SK-N-SH (cell line): ENCODE results near the gene ZNF236. TPM values are rescaled to one million over a fixed set of nuclear protein-coding genes. Genes with fewer than 3 reads are reported as not detected.
"Not testable (repeated sequence)": the region's sequence is repeated elsewhere in the genome, so short reads cannot be mapped to it uniquely, and the experiment has no call there.

Experiments used
- CTCF ChIA-PET: fragments of 300-600, 350-600 bp; formaldehyde crosslinking; extraction: SDS; loops from one replicate; lab custom pipeline; 2021; lab: Yijun Ruan, JAX
- POLR2A ChIA-PET: fragments of 350-600 bp; sonication (Branson Sonifier 250); formaldehyde crosslinking; extraction: SDS; loops from one replicate; lab custom pipeline; 2020; ENCODE audit warnings: antibody characterized with exemption, inconsistent platforms; lab: Yijun Ruan, JAX
- DNase-seq: peaks from one replicate; pipeline ENCODE4 v3.0.0; 2012
- H2AFZ ChIP-seq: fragments of 200-600 bp; sonication (generic); 2 replicates; pipeline ENCODE4 v1.8.1; 2016; ENCODE audit warnings: antibody characterized with exemption, mild to moderate bottlenecking, low read depth
- H3F3A ChIP-seq: fragments of 200-600 bp; sonication (generic); replicated peaks from 2 replicates; pipeline ENCODE3; 2016; ENCODE audit warnings: antibody characterized with exemption, mild to moderate bottlenecking; ENCODE audit not compliant: insufficient read depth
- H3K27ac ChIP-seq, 2 experiments: fragments of 200-500 bp in 1 of 2; fragments of 200-600 bp in 1 of 2; sonication (Bioruptor generic) in 1 of 2; sonication (generic), shearing (Covaris generic) in 1 of 2; 2 replicates each; pipeline versions ENCODE4 v1.5.1 to v1.6.1; 2014 to 2016; ENCODE audit warnings: low read depth in 2 of 2, inconsistent platforms in 1 of 2, low read length in 1 of 2, mild to moderate bottlenecking in 1 of 2, mixed read lengths in 1 of 2
- H3K27me3 ChIP-seq: fragments of 200-600 bp; sonication (generic), shearing (Covaris generic); 2 replicates; pipeline ENCODE4 v1.6.1; 2016; ENCODE audit warnings: mixed run types; ENCODE audit not compliant: insufficient read depth
- H3K36me3 ChIP-seq, 2 experiments: fragments of 200-500 bp in 1 of 2; fragments of 200-600 bp in 1 of 2; sonication (Bioruptor generic) in 1 of 2; sonication (generic) in 1 of 2; replicated peaks in 1 of 2; 2 replicates each; pipeline versions ENCODE3 to v1.5.1; 2014 to 2016; ENCODE audit warnings: low read length in 1 of 2, mild to moderate bottlenecking in 1 of 2; ENCODE audit not compliant: insufficient read depth in 2 of 2, control insufficient read depth in 1 of 2
- H3K4me1 ChIP-seq, 2 experiments: fragments of 200-500 bp in 1 of 2; fragments of 200-600 bp in 1 of 2; sonication (Bioruptor generic) in 1 of 2; sonication (generic), shearing (Covaris generic) in 1 of 2; 2 replicates each; pipeline versions ENCODE4 v1.5.1 to v1.6.1; 2014 to 2016; ENCODE audit warnings: low read depth in 1 of 2, low read length in 1 of 2, mixed run types in 1 of 2; ENCODE audit not compliant: insufficient read depth in 2 of 2, control insufficient read depth in 1 of 2
- H3K4me2 ChIP-seq: fragments of 200-600 bp; sonication (generic), shearing (Covaris generic); 2 replicates; pipeline ENCODE4 v1.6.1; 2017; ENCODE audit warnings: mixed run types
- H3K4me3 ChIP-seq, 2 experiments: fragments of 200-500 bp in 1 of 2; fragments of 200-600 bp in 1 of 2; sonication (Bioruptor generic) in 1 of 2; sonication (generic), shearing (Covaris generic) in 1 of 2; 2 replicates each; pipeline versions ENCODE4 v1.5.1 to v1.8.1; 2014 to 2016; ENCODE audit warnings: low read depth in 2 of 2, inconsistent platforms in 1 of 2, low read length in 1 of 2, mild to moderate bottlenecking in 1 of 2, mixed read lengths in 1 of 2, moderate library complexity in 1 of 2
- H3K79me2 ChIP-seq: fragments of 200-600 bp; sonication (generic); 2 replicates; pipeline ENCODE4 v1.8.1; 2017; ENCODE audit warnings: mild to moderate bottlenecking; ENCODE audit not compliant: insufficient read depth
- H3K9ac ChIP-seq: fragments of 200-600 bp; sonication (generic); 2 replicates; pipeline ENCODE4 v1.6.1; 2017; ENCODE audit warnings: mixed run types
- H3K9me2 ChIP-seq: fragments of 200-600 bp; sonication (generic); 2 replicates; pipeline ENCODE4 v1.6.1; 2017; ENCODE audit warnings: mixed run types
- H3K9me3 ChIP-seq: fragments of 200-600 bp; sonication (generic); 2 replicates; pipeline ENCODE4 v1.6.1; 2017; ENCODE audit warnings: mixed run types, mild to moderate bottlenecking, moderate library complexity
- H4K20me1 ChIP-seq: fragments of 200-600 bp; sonication (generic); 2 replicates; pipeline ENCODE4 v1.6.1; 2017; ENCODE audit warnings: mild to moderate bottlenecking, mixed run types; ENCODE audit not compliant: insufficient read depth
- EP300 ChIP-seq, 2 experiments: IDR thresholded peaks; 2 replicates each; pipeline versions ENCODE4 v1.4.0 to v1.6.1; 2012; ENCODE audit warnings: borderline replicate concordance in 1 of 2, low read depth in 1 of 2, low read length in 1 of 2
- EZH2phosphoT487 ChIP-seq: fragments of 200-600 bp; sonication (generic); IDR thresholded peaks from 2 replicates; pipeline ENCODE4 v1.6.1; 2017; ENCODE audit warnings: low read depth, mixed run types, mild to moderate bottlenecking, antibody characterized with exemption, moderate library complexity, borderline replicate concordance
- IRF3 ChIP-seq: fragments of 150-350 bp; IDR thresholded peaks from 2 replicates; pipeline ENCODE4 v1.6.1; 2016; ENCODE audit warnings: mild to moderate bottlenecking, low read depth, low read length
- TAF1 ChIP-seq: IDR thresholded peaks from 2 replicates; pipeline ENCODE4 v1.6.1; 2012; ENCODE audit warnings: low read depth, mild to moderate bottlenecking, low read length, moderate library complexity, borderline replicate concordance
- USF2 ChIP-seq: fragments of 150-350 bp; IDR thresholded peaks from 2 replicates; pipeline ENCODE4 v1.6.1; 2017; ENCODE audit warnings: antibody characterized with exemption, low read length, low read depth, borderline replicate concordance
- YY1 ChIP-seq: IDR thresholded peaks from 2 replicates; pipeline ENCODE4 v1.4.0; 2012; ENCODE audit warnings: low read depth, mild to moderate bottlenecking
- WGBS: methylation state at CpG from one replicate; pipeline ENCODE4 v1.1.6; 2017; ENCODE audit warnings: low lambda C conversion rate; 5-methylcytosine and 5-hydroxymethylcytosine counted together
- polyA plus RNA-seq, 3 experiments: library from polyadenylated mRNA; depleted of rRNA; stranded (reverse); fragments of >200 nt; gene quantifications; 2 replicates each; pipeline ENCODE4 v1.2.3, GENCODE V29; 2012
- small RNA-seq, 7 experiments: library from RNA; depleted of rRNA; stranded (forward); fragments of <200 nt; gene quantifications; one replicate each; pipeline ENCODE3, GENCODE V24; 2012

The ZNF236 gene
- polyA plus RNA-seq, 1 of the 3 experiments (the other 2 are of a cell fraction) = 4.2 TPM

- H3K4me2 ChIP-seq, H3K79me2 ChIP-seq, DNase-seq, H3K9ac ChIP-seq, H3K36me3 ChIP-seq, H3K4me1 ChIP-seq, H3K9me2 ChIP-seq, H3K27me3 ChIP-seq, POLR2A ChIA-PET, H2AFZ ChIP-seq, H3K4me3 ChIP-seq, H3K27ac ChIP-seq, CTCF ChIA-PET, H3K9me3 ChIP-seq, H4K20me1 ChIP-seq, H3F3A ChIP-seq: not testable (repeated sequence)
Measured at GRCh38 chr18:77018650-77019049, 196.3 kb downstream of the ZNF236 start.

GRCh38 chr18:77019641-77020040 is 197.3 kb downstream of the ZNF236 start:
- no peaks in the 10 kb centered on the region for H3K9me2 ChIP-seq
- H3K9me3 ChIP-seq = no peaks in the 10 kb centered on the region
- TF ChIP-seq TAF1 (no peak), YY1 (no peak), EP300 (IDR thresholded peaks at IDR 0.05; ENCODE audit: borderline replicate concordance in 1 of 2, low read depth in 1 of 2, low read length in 1 of 2) (no peak), USF2 (no peak), IRF3 (no peak), EZH2phosphoT487 (no peak)
- TF ChIP-seq, all 33 proteins: peak for 0
- Histone ChIP-seq H3K4me2 (no peak overlapping the region), H3K4me3 (no peak overlapping the region), H3K79me2 (no peaks in the 10 kb centered on the region), H4K20me1 (no peaks in the 10 kb centered on the region), H3K36me3 (no peaks in the 10 kb centered on the region), H3K27me3 (no peaks in the 10 kb centered on the region), H3K9ac (no peak overlapping the region), H3K27ac (no peak overlapping the region), H3K4me1 (no peaks in the 10 kb centered on the region), H3F3A (no peaks in the 10 kb centered on the region), H2AFZ (no peak overlapping the region)
- POLR2A ChIA-PET = no interaction called here
- 85% methylated on average over 9 of the region's 9 CpGs for WGBS
- DNase-seq = no peak
- CTCF ChIA-PET = no interaction called here

Small RNA genes within 50 kb of the gene (small RNA-seq; reads per million reads assigned to genes)
- gene RF00017 = 0 reads per million in 7 experiments
- 0.40 to 15.0 (median 2.3) reads per million in 7 experiments for gene RNU6-346P
